ENCODE measurements around the gene TXN.

DNA sequence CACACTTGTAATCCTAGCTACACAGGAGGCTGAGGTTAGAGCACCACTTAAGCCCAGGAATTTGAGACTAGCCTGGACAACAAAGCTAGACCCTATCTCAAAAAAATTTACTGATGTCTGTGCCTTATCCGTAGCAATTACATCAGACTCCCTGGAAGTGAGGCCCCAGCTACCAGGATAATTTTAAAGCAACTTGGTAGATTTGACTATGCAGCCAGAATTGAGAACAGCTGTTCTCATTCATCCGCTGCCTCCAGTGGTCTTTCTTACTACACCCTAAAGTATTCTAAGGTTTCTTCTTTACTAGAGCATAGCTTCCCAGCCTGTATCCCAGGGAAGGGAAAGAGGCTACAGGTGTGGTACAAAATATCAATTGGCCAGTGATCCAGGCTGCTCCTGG is 28.0 kb downstream of the TXN start:
- TF ChIP-seq, protein P1, sequence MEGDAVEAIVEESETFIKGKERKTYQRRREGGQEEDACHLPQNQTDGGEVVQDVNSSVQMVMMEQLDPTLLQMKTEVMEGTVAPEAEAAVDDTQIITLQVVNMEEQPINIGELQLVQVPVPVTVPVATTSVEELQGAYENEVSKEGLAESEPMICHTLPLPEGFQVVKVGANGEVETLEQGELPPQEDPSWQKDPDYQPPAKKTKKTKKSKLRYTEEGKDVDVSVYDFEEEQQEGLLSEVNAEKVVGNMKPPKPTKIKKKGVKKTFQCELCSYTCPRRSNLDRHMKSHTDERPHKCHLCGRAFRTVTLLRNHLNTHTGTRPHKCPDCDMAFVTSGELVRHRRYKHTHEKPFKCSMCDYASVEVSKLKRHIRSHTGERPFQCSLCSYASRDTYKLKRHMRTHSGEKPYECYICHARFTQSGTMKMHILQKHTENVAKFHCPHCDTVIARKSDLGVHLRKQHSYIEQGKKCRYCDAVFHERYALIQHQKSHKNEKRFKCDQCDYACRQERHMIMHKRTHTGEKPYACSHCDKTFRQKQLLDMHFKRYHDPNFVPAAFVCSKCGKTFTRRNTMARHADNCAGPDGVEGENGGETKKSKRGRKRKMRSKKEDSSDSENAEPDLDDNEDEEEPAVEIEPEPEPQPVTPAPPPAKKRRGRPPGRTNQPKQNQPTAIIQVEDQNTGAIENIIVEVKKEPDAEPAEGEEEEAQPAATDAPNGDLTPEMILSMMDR (IDR thresholded peaks at IDR 0.05) = no peak
- TF ChIP-seq POLR2A (IDR thresholded peaks at IDR 0.05) (no peak), POLR2AphosphoS5 (IDR thresholded peaks at IDR 0.05) (no peak)

Data from breast epithelium (tissue), 3 donors.